HEK293 (cell line): Measurements from ENCODE around the gene FOXP1.
A peak's percentile ranks its signal among the peaks of the same experiment; 100 is the strongest.

ENCODE experiments used
- CTCF ChIA-PET: fragments of 350-600 bp; formaldehyde crosslinking; extraction: SDS; loops from one replicate; lab custom pipeline; 2021; ENCODE audit warnings: antibody characterized with exemption; lab: Yijun Ruan, JAX
- POLR2A ChIA-PET: fragments of 300-600 bp; formaldehyde crosslinking; extraction: SDS; loops from one replicate; lab custom pipeline; 2020; ENCODE audit warnings: antibody characterized with exemption, inconsistent platforms; lab: Yijun Ruan, JAX
- H3K27ac ChIP-seq: fragments of 200-500 bp; sonication (Bioruptor generic); 2 replicates; pipeline ENCODE4 v1.5.1; 2014; ENCODE audit warnings: low read depth, low read length, control low read depth, inconsistent platforms; ENCODE audit errors: extremely low read depth
- H3K36me3 ChIP-seq, 2 experiments: fragments of 200-500 bp in 1 of 2; sonication (Bioruptor generic) in 1 of 2; 1 replicate in 1 of 2; 2 replicates in 1 of 2; pipeline ENCODE4 v1.5.1; 2014 to 2017; ENCODE audit warnings: inconsistent platforms in 2 of 2, low read length in 2 of 2; ENCODE audit not compliant: control insufficient read depth in 2 of 2, insufficient read depth in 1 of 2
- H3K4me1 ChIP-seq: fragments of 200-500 bp; sonication (Bioruptor generic); 2 replicates; pipeline ENCODE4 v1.5.1; 2014; ENCODE audit warnings: mild to moderate bottlenecking, low read length, inconsistent platforms; ENCODE audit not compliant: control insufficient read depth, insufficient read depth
- H3K4me3 ChIP-seq: 2 replicates; pipeline ENCODE4 v1.5.1; 2011; ENCODE audit warnings: low read depth, mild to moderate bottlenecking, control low read depth, low read length, moderate library complexity
- H3K9me3 ChIP-seq: fragments of 200-500 bp; sonication (Bioruptor generic); 2 replicates; pipeline ENCODE4 v1.5.1; 2014; ENCODE audit warnings: low read depth, low read length, inconsistent platforms; ENCODE audit not compliant: control insufficient read depth, insufficient read depth
- HOXD13 ChIP-seq: sonication (generic); formaldehyde crosslinking; IDR thresholded peaks from 2 replicates; pipeline ENCODE4 v1.8.0; 2022; ENCODE audit warnings: missing genetic modification reagents, borderline replicate concordance
- MZF1 ChIP-seq: fragments of 450-650 bp; formaldehyde crosslinking; IDR thresholded peaks from 2 replicates; pipeline ENCODE4 v1.5.1; 2017; ENCODE audit warnings: missing biosample characterization, missing genetic modification characterization, borderline replicate concordance
- PRDM10 ChIP-seq: fragments of 450-650 bp; formaldehyde crosslinking; IDR thresholded peaks from 2 replicates; pipeline ENCODE4 v1.5.1; 2016; ENCODE audit warnings: missing biosample characterization, missing genetic modification characterization
- PRDM4 ChIP-seq: fragments of 450-650 bp; formaldehyde crosslinking; IDR thresholded peaks from 2 replicates; pipeline ENCODE4 v1.5.1; 2017; ENCODE audit warnings: missing biosample characterization, missing genetic modification characterization
- ZBTB20 ChIP-seq: fragments of 450-650 bp; formaldehyde crosslinking; IDR thresholded peaks from 2 replicates; pipeline ENCODE4 v1.5.1; 2016; ENCODE audit warnings: missing biosample characterization, missing genetic modification characterization
- ZNF140 ChIP-seq: fragments of 450-650 bp; formaldehyde crosslinking; IDR thresholded peaks from 2 replicates; pipeline ENCODE4 v1.5.1; 2016; ENCODE audit warnings: missing biosample characterization, missing genetic modification characterization
- ZNF239 ChIP-seq: fragments of 450-650 bp; formaldehyde crosslinking; IDR thresholded peaks from 2 replicates; pipeline ENCODE4 v1.5.1; 2016; ENCODE audit warnings: missing biosample characterization, missing genetic modification characterization
- ZNF549 ChIP-seq: fragments of 450-650 bp; IDR thresholded peaks from 2 replicates; pipeline ENCODE4 v1.5.1; 2018; ENCODE audit warnings: missing biosample characterization, missing genetic modification characterization, mild to moderate bottlenecking, inconsistent platforms, moderate library complexity
- ZNF624 ChIP-seq: fragments of 450-650 bp; formaldehyde crosslinking; IDR thresholded peaks from 2 replicates; pipeline ENCODE4 v1.5.1; 2017; ENCODE audit warnings: missing biosample characterization, missing genetic modification characterization
- ZSCAN30 ChIP-seq: fragments of 450-650 bp; IDR thresholded peaks from 2 replicates; pipeline ENCODE4 v1.5.1; 2018; ENCODE audit warnings: missing biosample characterization, mild to moderate bottlenecking, missing genetic modification characterization, moderate library complexity
- ZSCAN5A ChIP-seq: fragments of 450-650 bp; formaldehyde crosslinking; IDR thresholded peaks from 2 replicates; pipeline ENCODE4 v1.5.1; 2016; ENCODE audit warnings: missing biosample characterization, missing genetic modification characterization

FOXP1 gene

GRCh38 chr3:71063773-71064290 is 519.7 kb downstream of the FOXP1 start:
- CTCF ChIA-PET = interaction anchor here (0.5 kb wide), 1 partner anchor 9 kb away, joined by 3 read pairs; no protein-coding TSS in a partner anchor

More at GRCh38 chr3:71063773-71064290, 519.7 kb downstream of the FOXP1 start:
- POLR2A ChIA-PET = interaction anchor here (1.6 kb wide), 1 partner anchor 38 kb away, joined by 5 read pairs; no protein-coding TSS in a partner anchor
- Histone ChIP-seq H3K4me3 (peak overlapping the region; percentile 58), H3K4me1 (peaks cover 4% of the 10 kb centered on the region; the same call in 1 of the 2 replicates), H3K27ac (peak overlapping the region; percentile 83), H3K36me3 (no peaks in the 10 kb centered on the region), H3K9me3 (no peaks in the 10 kb centered on the region)
- TF ChIP-seq ZSCAN30 (tag by site-specific recombination) = no peak
- peak; percentile 93 for TF ChIP-seq PRDM10 (tag by site-specific recombination)
- no peak for TF ChIP-seq ZSCAN5A
- TF ChIP-seq ZBTB20 (tag by site-specific recombination) = peak; percentile 15; the same call in 1 of the 2 replicates
- no peak for TF ChIP-seq ZNF140 (tag by site-specific recombination)
- TF ChIP-seq ZNF549 = no peak
- TF ChIP-seq PRDM4 (tag by site-specific recombination) = no peak
- TF ChIP-seq MZF1 (tag by site-specific recombination) = 0 out of 2 replicates have a peak, but pooled peaks have one; percentile 15
- TF ChIP-seq HOXD13 (CRISPR knock-in tag) = no peak
- TF ChIP-seq ZNF624 (tag by site-specific recombination) = no peak
- no peak for TF ChIP-seq ZNF239 (tag by site-specific recombination)
